ENCODE results near the gene ADRM1. TPM values are rescaled to one million over a fixed set of nuclear protein-coding genes. Genes with fewer than 3 reads are reported as not detected.

ADRM1 gene
- total and polyA plus RNA-seq, 10 of the 15 experiments (the other 5 are each of a cell fraction or from before 2014, with no cell fraction given) = 3.4 to 213 (median 95.9) TPM

- ChIA-PET RAD21 (ENCODE audit: unreplicated experiment) (no interaction called here), CTCF (no interaction called here), SMC1A (ENCODE audit: uncharacterized antibody, unreplicated experiment) (no interaction called here), POLR2A (interaction anchor here (0.7 kb wide), 1 partner anchor 636 kb away, joined by 9 read pairs; no protein-coding TSS in a partner anchor)
- no peaks in the 10 kb centered on the region for H4K20me1 ChIP-seq (ENCODE audit: control insufficient read depth, insufficient read depth)
- ATAC-seq (no peak), FAIRE-seq (no peak), DNase-seq (ENCODE audit: low read depth, low spot score) (no peak)
- H3K4me3 ChIP-seq = no peak overlapping the region
- intact Hi-C loops (cut with micrococcal nuclease; ENCODE audit: unreplicated experiment) (loop anchor here (5.0 kb wide), 1 partner anchor 38 kb away; no protein-coding TSS in a partner anchor), in situ Hi-C loops (cut with MboI) (no loop called here)
- H3K4me1 ChIP-seq (ENCODE audit: control insufficient read depth, insufficient read depth, low read length) = peaks cover 9% of the 10 kb centered on the region
- H3K79me2 ChIP-seq (ENCODE audit: control insufficient read depth, insufficient read depth, low read length) = no peaks in the 10 kb centered on the region
- H3K4me2 ChIP-seq (ENCODE audit: control insufficient read depth, insufficient read depth) = no peak overlapping the region
- H3K27me3 ChIP-seq (replicated peaks in 1 of 2; ENCODE audit: control insufficient read depth in 2 of 2, insufficient read depth in 2 of 2, low read length in 1 of 2) = no peaks in the 10 kb centered on the region
- BruUV-seq (replicated peaks) = no TSS peak
- WGBS (ENCODE audit: insufficient coverage, insufficient replicate concordance, low lambda C conversion rate, missing lambda C conversion rate) = 97% methylated on average over 4 of the region's 5 CpGs
- no peak overlapping the region for H3K27ac ChIP-seq (ENCODE audit: control insufficient read depth, insufficient read depth)
- H2AFZ ChIP-seq (ENCODE audit: control insufficient read depth, low read depth, low read length) = no peak overlapping the region
- H3K9ac ChIP-seq (ENCODE audit: control insufficient read depth, insufficient read depth, low read length) = no peak overlapping the region
- peaks cover 3% of the 10 kb centered on the region for H3K9me3 ChIP-seq (replicated peaks; ENCODE audit: control insufficient read depth, insufficient read depth, low read length)
- no peaks in the 10 kb centered on the region for H3K36me3 ChIP-seq (ENCODE audit: control insufficient read depth in 2 of 2, insufficient read depth in 2 of 2, low read length in 1 of 2)
- TF ChIP-seq IRF3 (IDR thresholded peaks at IDR 0.05) (no peak), ZNF592 (IDR thresholded peaks at IDR 0.05) (no peak), FOXM1 (IDR thresholded peaks at IDR 0.05; ENCODE audit: low read depth, low read length) (no peak), HDAC2 (IDR thresholded peaks at IDR 0.05) (no peak)
Measured at GRCh38 chr20:62344092-62344491, 41.3 kb downstream of the ADRM1 start.
